HepG2 (cell line): Measurements from ENCODE around the gene ZDHHC14. TPM values are rescaled to one million over a fixed set of nuclear protein-coding genes. Genes with fewer than 3 reads are reported as not detected.

Experiments used
- CBX2 ChIP-seq, 2 experiments: fragments of 200-600 bp in 1 of 2; sonication (generic); formaldehyde crosslinking in 1 of 2; IDR thresholded peaks; 2 replicates each; pipeline versions ENCODE4 v1.7.0 to v1.8.1; 2018 to 2022; ENCODE audit warnings: low read depth in 2 of 2, low read length in 1 of 2, mild to moderate bottlenecking in 1 of 2, missing genetic modification reagents in 1 of 2
- DBP ChIP-seq: sonication (generic); formaldehyde crosslinking; IDR thresholded peaks from 2 replicates; pipeline ENCODE4 v1.4.0; 2020; ENCODE audit warnings: missing genetic modification reagents; ENCODE audit errors: not compliant biosample characterization
- FOXP4 ChIP-seq: sonication (generic); formaldehyde crosslinking; IDR thresholded peaks from 2 replicates; pipeline ENCODE4 v1.4.0; 2020; ENCODE audit warnings: missing genetic modification reagents
- NR3C1 ChIP-seq: sonication (generic); formaldehyde crosslinking; IDR thresholded peaks from 2 replicates; pipeline ENCODE4 v1.4.0; 2020; ENCODE audit warnings: missing genetic modification reagents
- PAF1 ChIP-seq: IDR thresholded peaks from 2 replicates; pipeline ENCODE4 v1.6.1; 2016; ENCODE audit warnings: missing genetic modification reagents, missing compliant biosample characterization
- POLR2AphosphoS2 ChIP-seq: IDR thresholded peaks from 2 replicates; pipeline ENCODE4 v1.6.1; 2011; ENCODE audit warnings: low read depth, low read length, improper control_type of control experiment
- ZNF143 ChIP-seq: sonication (generic); formaldehyde crosslinking; IDR thresholded peaks from 2 replicates; pipeline ENCODE4 v1.4.0; 2020; ENCODE audit warnings: missing genetic modification reagents
- ZNF503 ChIP-seq: sonication (generic); formaldehyde crosslinking; IDR thresholded peaks from 2 replicates; pipeline ENCODE4 v1.4.0; 2020; ENCODE audit warnings: missing genetic modification reagents
- polyA plus RNA-seq, 8 experiments: library from polyadenylated mRNA; depleted of rRNA in 3 of 8; stranded (reverse) in 7 of 8; unstranded in 1 of 8; fragments of >200 nt; fragmentation: Illumina TruSeq in 4 of 8; extraction: Trizol in 4 of 8; gene quantifications; 2 replicates each; pipeline versions ENCODE4 v1.2.1 to v1.2.3, GENCODE V29; 2011 to 2016; ENCODE audit warnings: low read depth in 4 of 8, missing spikeins in 1 of 8, mixed read lengths in 1 of 8; ENCODE audit not compliant: insufficient read depth in 1 of 8
- total RNA-seq, 5 experiments: library from RNA; depleted of rRNA; stranded (reverse); fragments of >200 nt; fragmentation: Illumina TruSeq; extraction: Trizol; gene quantifications; 2 replicates each; pipeline ENCODE4 v1.2.3, GENCODE V29; 2016; ENCODE audit warnings: low read depth in 1 of 5
- TF ChIP-seq, protein P1 (sequence below), 2 experiments: fragments of 450-650 bp in 1 of 2; sonication (generic) in 1 of 2; formaldehyde crosslinking in 1 of 2; IDR thresholded peaks; 2 replicates each; pipeline versions ENCODE4 v1.6.1 to v1.8.0; 2016 to 2022; ENCODE audit warnings: antibody characterized with exemption in 1 of 2, mild to moderate bottlenecking in 1 of 2, missing genetic modification reagents in 1 of 2

The ZDHHC14 gene
- total and polyA plus RNA-seq, 2 of the 13 experiments (the other 11 are each of a cell fraction or from before 2014, with no cell fraction given), result 3.7 to 9.5 TPM

GRCh38 chr6:157405986-157406385 is 25.0 kb downstream of the ZDHHC14 start (continued):
- TF ChIP-seq, protein P1, sequence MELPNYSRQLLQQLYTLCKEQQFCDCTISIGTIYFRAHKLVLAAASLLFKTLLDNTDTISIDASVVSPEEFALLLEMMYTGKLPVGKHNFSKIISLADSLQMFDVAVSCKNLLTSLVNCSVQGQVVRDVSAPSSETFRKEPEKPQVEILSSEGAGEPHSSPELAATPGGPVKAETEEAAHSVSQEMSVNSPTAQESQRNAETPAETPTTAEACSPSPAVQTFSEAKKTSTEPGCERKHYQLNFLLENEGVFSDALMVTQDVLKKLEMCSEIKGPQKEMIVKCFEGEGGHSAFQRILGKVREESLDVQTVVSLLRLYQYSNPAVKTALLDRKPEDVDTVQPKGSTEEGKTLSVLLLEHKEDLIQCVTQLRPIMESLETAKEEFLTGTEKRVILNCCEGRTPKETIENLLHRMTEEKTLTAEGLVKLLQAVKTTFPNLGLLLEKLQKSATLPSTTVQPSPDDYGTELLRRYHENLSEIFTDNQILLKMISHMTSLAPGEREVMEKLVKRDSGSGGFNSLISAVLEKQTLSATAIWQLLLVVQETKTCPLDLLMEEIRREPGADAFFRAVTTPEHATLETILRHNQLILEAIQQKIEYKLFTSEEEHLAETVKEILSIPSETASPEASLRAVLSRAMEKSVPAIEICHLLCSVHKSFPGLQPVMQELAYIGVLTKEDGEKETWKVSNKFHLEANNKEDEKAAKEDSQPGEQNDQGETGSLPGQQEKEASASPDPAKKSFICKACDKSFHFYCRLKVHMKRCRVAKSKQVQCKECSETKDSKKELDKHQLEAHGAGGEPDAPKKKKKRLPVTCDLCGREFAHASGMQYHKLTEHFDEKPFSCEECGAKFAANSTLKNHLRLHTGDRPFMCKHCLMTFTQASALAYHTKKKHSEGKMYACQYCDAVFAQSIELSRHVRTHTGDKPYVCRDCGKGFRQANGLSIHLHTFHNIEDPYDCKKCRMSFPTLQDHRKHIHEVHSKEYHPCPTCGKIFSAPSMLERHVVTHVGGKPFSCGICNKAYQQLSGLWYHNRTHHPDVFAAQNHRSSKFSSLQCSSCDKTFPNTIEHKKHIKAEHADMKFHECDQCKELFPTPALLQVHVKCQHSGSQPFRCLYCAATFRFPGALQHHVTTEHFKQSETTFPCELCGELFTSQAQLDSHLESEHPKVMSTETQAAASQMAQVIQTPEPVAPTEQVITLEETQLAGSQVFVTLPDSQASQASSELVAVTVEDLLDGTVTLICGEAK (IDR thresholded peaks at IDR 0.05), result no peak
- TF ChIP-seq, protein P1 (CRISPR knock-in tag; IDR thresholded peaks at IDR 0.05), result no peak
- TF ChIP-seq ZNF503, result no peak
- TF ChIP-seq NR3C1, result no peak
- TF ChIP-seq ZNF143 (CRISPR knock-in tag), result no peak
- TF ChIP-seq PAF1, result no peak
- TF ChIP-seq FOXP4 (CRISPR knock-in tag), result no peak
- TF ChIP-seq DBP, result no peak
- no peak for TF ChIP-seq POLR2AphosphoS2
- TF ChIP-seq CBX2 (IDR thresholded peaks at IDR 0.05; ENCODE audit: low read depth, low read length), result no peak
- no peak for TF ChIP-seq CBX2 (CRISPR knock-in tag; IDR thresholded peaks at IDR 0.05; ENCODE audit: low read depth)
